GM12878 (cell line): Measurements from ENCODE around the gene ADAM19. TPM values are rescaled to one million over a fixed set of nuclear protein-coding genes. Genes with fewer than 3 reads are reported as not detected.

Experiments
- FOXM1 ChIP-seq: IDR thresholded peaks from 2 replicates; pipeline ENCODE4 v1.6.1; 2012; ENCODE audit warnings: low read depth, mild to moderate bottlenecking, inconsistent platforms, low read length, moderate library complexity
- IRF5 ChIP-seq: fragments of 450-650 bp; IDR thresholded peaks from 2 replicates; pipeline ENCODE4 v1.6.1; 2017; ENCODE audit warnings: borderline replicate concordance
- KLF5 ChIP-seq: fragments of 450-650 bp; IDR thresholded peaks from 2 replicates; pipeline ENCODE4 v1.6.1; 2014; ENCODE audit warnings: mild to moderate bottlenecking; ENCODE audit not compliant: partially characterized antibody
- MAX ChIP-seq: IDR thresholded peaks from 2 replicates; pipeline ENCODE4 v1.6.1; 2012; ENCODE audit warnings: low read depth, low read length, improper control_type of control experiment
- POLR2AphosphoS5 ChIP-seq: IDR thresholded peaks from 2 replicates; pipeline ENCODE4 v1.6.1; 2011; ENCODE audit warnings: mild to moderate bottlenecking, low read length, inconsistent platforms
- STAT3 ChIP-seq: IDR thresholded peaks from 2 replicates; pipeline ENCODE4 v1.6.1; 2011; ENCODE audit warnings: low read depth, low read length, improper control_type of control experiment
- TARDBP ChIP-seq: IDR thresholded peaks from 2 replicates; pipeline ENCODE4 v1.6.1; 2016; ENCODE audit warnings: borderline replicate concordance
- USF2 ChIP-seq: IDR thresholded peaks from 2 replicates; pipeline ENCODE4 v1.6.1; 2011; ENCODE audit warnings: low read depth, low read length, improper control_type of control experiment, borderline replicate concordance
- ZBTB33 ChIP-seq: fragments of 450-650 bp; IDR thresholded peaks from 2 replicates; pipeline ENCODE4 v1.6.1; 2017; ENCODE audit warnings: mild to moderate bottlenecking
- ZNF687 ChIP-seq: fragments of 450-650 bp; IDR thresholded peaks from 2 replicates; pipeline ENCODE4 v1.6.1; 2017; ENCODE audit warnings: mild to moderate bottlenecking, moderate library complexity
- polyA plus RNA-seq, 11 experiments: library from polyadenylated mRNA; depleted of rRNA in 4 of 11; unstranded in 6 of 11; stranded (reverse) in 5 of 11; fragments of >200 nt; fragmentation: Nextera tagmentation in 4 of 11; fragmentation: Illumina TruSeq in 1 of 11; extraction: Ambion mirVana in 4 of 11; extraction: Trizol in 1 of 11; gene quantifications; 1 replicate in 1 of 11; 2 replicates in 10 of 11; pipeline versions ENCODE4 v1.2.1 to v1.2.3, GENCODE V29; 2011 to 2016; ENCODE audit warnings: inconsistent platforms in 2 of 11, missing spikeins in 2 of 11, low read depth in 1 of 11
- total RNA-seq, 4 experiments: library from RNA; depleted of rRNA in 3 of 4; stranded (reverse); fragments of >200 nt in 3 of 4; fragmentation: Illumina TruSeq in 1 of 4; extraction: Trizol in 1 of 4; gene quantifications; 2 replicates each; pipeline versions ENCODE4 v1.2.1 to v1.2.3, GENCODE V29; 2013 to 2021
- TF ChIP-seq, protein P1 (sequence below): fragments of 450-650 bp; formaldehyde crosslinking; IDR thresholded peaks from 2 replicates; pipeline ENCODE4 v1.4.0; 2020; ENCODE audit warnings: mild to moderate bottlenecking, moderate library complexity
- TF ChIP-seq, protein P2 (sequence below): IDR thresholded peaks from 2 replicates; pipeline ENCODE4 v1.6.1; 2011; ENCODE audit warnings: low read depth, mild to moderate bottlenecking, low read length, moderate library complexity, borderline replicate concordance; ENCODE audit errors: extremely low read depth
- TF ChIP-seq, protein P3 (sequence below): fragments of 450-650 bp; IDR thresholded peaks from 2 replicates; pipeline ENCODE4 v1.6.1; 2017; ENCODE audit warnings: low read depth, mild to moderate bottlenecking, moderate library complexity

The ADAM19 gene
- total and polyA plus RNA-seq, 10 of the 15 experiments (the other 5 are each of a cell fraction or from before 2014, with no cell fraction given): 16.0 to 92.8 (median 44.7) TPM

- TF ChIP-seq ZNF687 (no peak), POLR2AphosphoS5 (no peak), TARDBP (no peak), IRF5 (no peak), USF2 (no peak), MAX (no peak), STAT3 (no peak), FOXM1 (peak; percentile 48; the same call in 1 of the 2 replicates), KLF5 (no peak), ZBTB33 (no peak)
- TF ChIP-seq, protein P1, sequence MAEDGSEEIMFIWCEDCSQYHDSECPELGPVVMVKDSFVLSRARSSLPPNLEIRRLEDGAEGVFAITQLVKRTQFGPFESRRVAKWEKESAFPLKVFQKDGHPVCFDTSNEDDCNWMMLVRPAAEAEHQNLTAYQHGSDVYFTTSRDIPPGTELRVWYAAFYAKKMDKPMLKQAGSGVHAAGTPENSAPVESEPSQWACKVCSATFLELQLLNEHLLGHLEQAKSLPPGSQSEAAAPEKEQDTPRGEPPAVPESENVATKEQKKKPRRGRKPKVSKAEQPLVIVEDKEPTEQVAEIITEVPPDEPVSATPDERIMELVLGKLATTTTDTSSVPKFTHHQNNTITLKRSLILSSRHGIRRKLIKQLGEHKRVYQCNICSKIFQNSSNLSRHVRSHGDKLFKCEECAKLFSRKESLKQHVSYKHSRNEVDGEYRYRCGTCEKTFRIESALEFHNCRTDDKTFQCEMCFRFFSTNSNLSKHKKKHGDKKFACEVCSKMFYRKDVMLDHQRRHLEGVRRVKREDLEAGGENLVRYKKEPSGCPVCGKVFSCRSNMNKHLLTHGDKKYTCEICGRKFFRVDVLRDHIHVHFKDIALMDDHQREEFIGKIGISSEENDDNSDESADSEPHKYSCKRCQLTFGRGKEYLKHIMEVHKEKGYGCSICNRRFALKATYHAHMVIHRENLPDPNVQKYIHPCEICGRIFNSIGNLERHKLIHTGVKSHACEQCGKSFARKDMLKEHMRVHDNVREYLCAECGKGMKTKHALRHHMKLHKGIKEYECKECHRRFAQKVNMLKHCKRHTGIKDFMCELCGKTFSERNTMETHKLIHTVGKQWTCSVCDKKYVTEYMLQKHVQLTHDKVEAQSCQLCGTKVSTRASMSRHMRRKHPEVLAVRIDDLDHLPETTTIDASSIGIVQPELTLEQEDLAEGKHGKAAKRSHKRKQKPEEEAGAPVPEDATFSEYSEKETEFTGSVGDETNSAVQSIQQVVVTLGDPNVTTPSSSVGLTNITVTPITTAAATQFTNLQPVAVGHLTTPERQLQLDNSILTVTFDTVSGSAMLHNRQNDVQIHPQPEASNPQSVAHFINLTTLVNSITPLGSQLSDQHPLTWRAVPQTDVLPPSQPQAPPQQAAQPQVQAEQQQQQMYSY (CRISPR knock-in tag): no peak
- TF ChIP-seq, protein P2, sequence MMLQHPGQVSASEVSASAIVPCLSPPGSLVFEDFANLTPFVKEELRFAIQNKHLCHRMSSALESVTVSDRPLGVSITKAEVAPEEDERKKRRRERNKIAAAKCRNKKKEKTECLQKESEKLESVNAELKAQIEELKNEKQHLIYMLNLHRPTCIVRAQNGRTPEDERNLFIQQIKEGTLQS: no peak
- TF ChIP-seq, protein P3, sequence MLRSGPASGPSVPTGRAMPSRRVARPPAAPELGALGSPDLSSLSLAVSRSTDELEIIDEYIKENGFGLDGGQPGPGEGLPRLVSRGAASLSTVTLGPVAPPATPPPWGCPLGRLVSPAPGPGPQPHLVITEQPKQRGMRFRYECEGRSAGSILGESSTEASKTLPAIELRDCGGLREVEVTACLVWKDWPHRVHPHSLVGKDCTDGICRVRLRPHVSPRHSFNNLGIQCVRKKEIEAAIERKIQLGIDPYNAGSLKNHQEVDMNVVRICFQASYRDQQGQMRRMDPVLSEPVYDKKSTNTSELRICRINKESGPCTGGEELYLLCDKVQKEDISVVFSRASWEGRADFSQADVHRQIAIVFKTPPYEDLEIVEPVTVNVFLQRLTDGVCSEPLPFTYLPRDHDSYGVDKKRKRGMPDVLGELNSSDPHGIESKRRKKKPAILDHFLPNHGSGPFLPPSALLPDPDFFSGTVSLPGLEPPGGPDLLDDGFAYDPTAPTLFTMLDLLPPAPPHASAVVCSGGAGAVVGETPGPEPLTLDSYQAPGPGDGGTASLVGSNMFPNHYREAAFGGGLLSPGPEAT: no peak
These were observed 32.0 kb upstream of the ADAM19 start (continued) for GRCh38 chr5:157607371-157608161.
